ENCODE results near the gene FAM20B.

FAM20B gene

DNA sequence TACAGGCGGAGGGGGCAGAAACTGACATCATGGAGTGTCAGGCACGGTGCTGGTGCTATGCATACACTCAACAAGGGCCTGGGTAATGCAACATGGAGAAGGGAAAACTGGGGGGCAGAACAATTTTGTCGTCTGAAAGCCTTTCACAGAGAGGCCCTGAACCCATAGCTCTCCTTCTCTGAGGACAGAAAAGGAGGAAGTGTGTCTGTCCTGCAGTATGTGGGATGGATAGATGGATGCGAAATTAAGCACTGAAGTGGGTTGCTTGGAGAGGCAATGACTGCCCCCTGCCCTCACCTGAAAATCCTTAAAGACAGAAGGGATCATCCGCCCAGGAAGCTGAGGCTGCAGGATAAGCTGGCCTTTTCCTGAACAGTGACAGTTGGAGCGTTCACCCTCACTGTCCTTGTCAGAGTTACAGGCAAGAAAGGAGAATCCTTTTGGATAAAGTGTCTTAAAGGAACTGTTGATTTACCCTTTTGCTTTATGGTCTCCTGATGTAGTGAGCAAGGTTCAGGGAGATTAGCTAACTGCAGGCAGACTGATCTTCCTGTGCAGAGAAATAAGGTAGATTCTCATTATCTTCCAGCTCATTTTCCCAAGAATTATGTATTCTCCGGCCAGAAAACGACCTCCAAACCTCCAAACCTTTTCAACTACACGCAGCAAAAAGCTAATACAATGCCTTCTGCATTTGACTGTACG is 1.6 kb upstream of the FAM20B start:
- TF ChIP-seq, protein P1, sequence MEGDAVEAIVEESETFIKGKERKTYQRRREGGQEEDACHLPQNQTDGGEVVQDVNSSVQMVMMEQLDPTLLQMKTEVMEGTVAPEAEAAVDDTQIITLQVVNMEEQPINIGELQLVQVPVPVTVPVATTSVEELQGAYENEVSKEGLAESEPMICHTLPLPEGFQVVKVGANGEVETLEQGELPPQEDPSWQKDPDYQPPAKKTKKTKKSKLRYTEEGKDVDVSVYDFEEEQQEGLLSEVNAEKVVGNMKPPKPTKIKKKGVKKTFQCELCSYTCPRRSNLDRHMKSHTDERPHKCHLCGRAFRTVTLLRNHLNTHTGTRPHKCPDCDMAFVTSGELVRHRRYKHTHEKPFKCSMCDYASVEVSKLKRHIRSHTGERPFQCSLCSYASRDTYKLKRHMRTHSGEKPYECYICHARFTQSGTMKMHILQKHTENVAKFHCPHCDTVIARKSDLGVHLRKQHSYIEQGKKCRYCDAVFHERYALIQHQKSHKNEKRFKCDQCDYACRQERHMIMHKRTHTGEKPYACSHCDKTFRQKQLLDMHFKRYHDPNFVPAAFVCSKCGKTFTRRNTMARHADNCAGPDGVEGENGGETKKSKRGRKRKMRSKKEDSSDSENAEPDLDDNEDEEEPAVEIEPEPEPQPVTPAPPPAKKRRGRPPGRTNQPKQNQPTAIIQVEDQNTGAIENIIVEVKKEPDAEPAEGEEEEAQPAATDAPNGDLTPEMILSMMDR (conservative IDR thresholded peaks at IDR 0.05; ENCODE audit: low read length), result no peak
- TF ChIP-seq EZH2phosphoT487 (IDR thresholded peaks at IDR 0.05; ENCODE audit: borderline replicate concordance), result no peak
- H3K4me1 ChIP-seq (ENCODE audit: insufficient read depth, low read length, poor library complexity, severe bottlenecking), result peaks cover 26% of the 10 kb centered on the region
- H4K20me1 ChIP-seq (ENCODE audit: insufficient read depth, low read length, poor library complexity, severe bottlenecking), result peaks cover 15% of the 10 kb centered on the region
- no peak overlapping the region for H3K4me3 ChIP-seq (ENCODE audit: low read length, poor library complexity, severe bottlenecking)
- H3K36me3 ChIP-seq (ENCODE audit: insufficient read depth, low read length), result no peaks in the 10 kb centered on the region
- H3F3A ChIP-seq (ENCODE audit: low read depth), result no peaks in the 10 kb centered on the region
- H3K9ac ChIP-seq (ENCODE audit: low read depth, low read length, poor library complexity, severe bottlenecking), result no peak overlapping the region
- H3K79me2 ChIP-seq (ENCODE audit: insufficient read depth, low read length), result peaks cover 27% of the 10 kb centered on the region
- H3K4me2 ChIP-seq (ENCODE audit: low read depth, low read length, poor library complexity, severe bottlenecking), result no peak overlapping the region
- no peak overlapping the region for H2AFZ ChIP-seq (ENCODE audit: low read length)
- no peaks in the 10 kb centered on the region for H3K9me3 ChIP-seq (ENCODE audit: insufficient read depth, low read depth, low read length)
- no peaks in the 10 kb centered on the region for H3K9me2 ChIP-seq (replicated peaks; ENCODE audit: low read depth, low read length)
- H3K27me3 ChIP-seq (ENCODE audit: insufficient read depth, low read length, poor library complexity, severe bottlenecking), result no peaks in the 10 kb centered on the region

DNA sequence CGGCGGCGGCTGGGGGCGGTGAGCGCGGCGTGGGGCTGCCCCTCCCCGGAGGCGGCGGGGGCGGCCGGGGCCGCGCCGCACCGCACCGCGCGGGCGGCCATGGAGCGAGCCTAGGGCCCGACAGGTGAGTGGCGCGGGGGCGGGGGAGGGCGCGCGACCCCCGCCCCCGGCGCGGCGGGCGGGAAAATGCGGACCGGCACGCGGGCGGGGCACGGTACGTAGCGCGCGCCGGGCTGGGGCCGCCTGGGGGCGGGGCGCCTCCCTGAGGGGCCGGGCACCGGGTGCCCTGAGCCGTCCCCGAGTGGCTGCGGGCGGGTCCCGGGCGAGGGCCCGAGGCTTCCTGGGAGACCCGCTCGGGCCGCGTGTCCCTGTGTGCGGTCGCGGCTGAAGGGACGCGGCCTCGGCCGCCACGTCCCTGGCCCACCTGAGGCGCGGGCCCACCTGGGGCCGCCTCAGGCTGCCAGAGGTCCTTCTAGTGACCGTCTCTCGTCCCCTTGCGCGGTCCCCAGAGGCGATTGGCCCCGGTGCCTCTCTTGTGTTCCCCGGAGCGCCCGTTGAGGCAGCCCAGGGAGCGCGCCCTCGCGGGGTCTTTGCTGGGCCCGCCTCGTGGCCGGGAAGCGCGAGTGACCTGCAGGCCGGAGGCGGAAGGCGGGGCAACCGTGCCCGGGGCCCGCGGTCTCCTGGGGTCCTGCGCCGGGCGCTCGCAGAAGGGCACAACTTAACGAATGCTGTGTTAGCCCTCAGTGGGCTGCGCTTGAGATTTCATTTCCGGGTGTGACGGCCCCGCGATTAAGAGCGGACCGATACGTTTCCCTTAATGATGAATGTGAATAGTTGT is 500 bp downstream of the FAM20B start:
- Histone ChIP-seq H3F3A (ENCODE audit: low read depth) (0 out of 2 replicates have a peak, but pooled peaks cover 3% of the 10 kb centered on the region), H3K9ac (ENCODE audit: low read depth, low read length, poor library complexity, severe bottlenecking) (peak overlapping the region; percentile 88), H3K9me2 (replicated peaks; ENCODE audit: low read depth, low read length) (no peaks in the 10 kb centered on the region), H3K36me3 (ENCODE audit: insufficient read depth, low read length) (no peaks in the 10 kb centered on the region), H3K4me2 (ENCODE audit: low read depth, low read length, poor library complexity, severe bottlenecking) (peak overlapping the region; percentile 77), H3K4me3 (ENCODE audit: low read length, poor library complexity, severe bottlenecking) (peak overlapping the region; percentile 93), H3K4me1 (ENCODE audit: insufficient read depth, low read length, poor library complexity, severe bottlenecking) (peaks cover 47% of the 10 kb centered on the region), H3K9me3 (ENCODE audit: insufficient read depth, low read depth, low read length) (no peaks in the 10 kb centered on the region), H3K79me2 (ENCODE audit: insufficient read depth, low read length) (peaks cover 48% of the 10 kb centered on the region), H2AFZ (ENCODE audit: low read length) (peak overlapping the region; percentile 93), H3K27me3 (ENCODE audit: insufficient read depth, low read length, poor library complexity, severe bottlenecking) (no peaks in the 10 kb centered on the region), H4K20me1 (ENCODE audit: insufficient read depth, low read length, poor library complexity, severe bottlenecking) (peaks cover 29% of the 10 kb centered on the region)
- TF ChIP-seq EZH2phosphoT487 (IDR thresholded peaks at IDR 0.05; ENCODE audit: borderline replicate concordance), result no peak
- TF ChIP-seq, protein P1 (conservative IDR thresholded peaks at IDR 0.05; ENCODE audit: low read length), result no peak

DNA sequence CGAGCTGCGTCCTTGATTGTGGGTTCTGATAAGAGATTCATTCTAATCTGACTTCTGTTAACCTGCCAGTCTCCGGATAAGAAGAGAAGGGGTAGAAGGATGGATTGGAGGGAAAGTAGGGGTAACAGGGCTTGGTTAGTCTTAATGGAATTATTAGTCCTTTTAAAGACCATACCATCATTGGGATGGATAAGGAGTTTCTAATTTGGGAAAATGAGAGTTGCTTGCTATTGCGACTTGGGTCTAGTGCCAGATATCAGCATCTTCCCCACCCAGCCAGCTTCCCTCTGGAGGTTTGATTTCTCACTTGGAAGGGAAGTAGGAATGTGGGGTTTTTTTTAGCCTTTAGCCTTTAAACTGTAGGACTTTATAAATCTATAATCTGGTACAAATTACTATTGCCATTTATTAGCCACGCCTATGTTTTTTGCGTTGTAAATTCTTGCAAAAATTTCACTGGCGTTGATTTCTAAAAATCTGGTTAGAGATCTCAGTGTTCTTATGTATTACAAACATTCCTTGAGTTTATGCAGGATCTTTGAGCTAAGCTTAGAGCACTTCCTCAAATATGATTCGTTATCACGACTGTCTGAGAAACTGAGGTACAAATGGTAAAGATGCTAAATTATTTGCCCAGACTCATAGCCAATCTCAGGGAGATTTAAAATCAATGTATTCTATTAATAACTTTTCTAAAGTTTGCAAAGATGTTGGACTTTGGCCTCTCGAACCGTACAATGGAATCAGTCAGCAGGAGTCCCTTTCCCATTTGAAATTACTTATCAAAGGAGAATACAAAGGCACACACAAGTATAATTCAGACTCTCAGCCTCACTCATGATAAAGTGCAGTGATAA is 1.3 kb downstream of the FAM20B start:
- no peaks in the 10 kb centered on the region for H3K27me3 ChIP-seq (ENCODE audit: insufficient read depth, low read length, poor library complexity, severe bottlenecking)
- peaks cover 57% of the 10 kb centered on the region for H3K79me2 ChIP-seq (ENCODE audit: insufficient read depth, low read length)
- peak overlapping the region; percentile 88 for H3K9ac ChIP-seq (ENCODE audit: low read depth, low read length, poor library complexity, severe bottlenecking)
- TF ChIP-seq, protein P1 (conservative IDR thresholded peaks at IDR 0.05; ENCODE audit: low read length), result no peak
- TF ChIP-seq EZH2phosphoT487 (IDR thresholded peaks at IDR 0.05; ENCODE audit: borderline replicate concordance), result no peak
- peak overlapping the region; percentile 93 for H3K4me3 ChIP-seq (ENCODE audit: low read length, poor library complexity, severe bottlenecking)
- peak overlapping the region; percentile 93 for H2AFZ ChIP-seq (ENCODE audit: low read length)
- H3F3A ChIP-seq (ENCODE audit: low read depth), result 0 out of 2 replicates have a peak, but pooled peaks cover 3% of the 10 kb centered on the region
- H3K36me3 ChIP-seq (ENCODE audit: insufficient read depth, low read length), result no peaks in the 10 kb centered on the region
- H3K4me2 ChIP-seq (ENCODE audit: low read depth, low read length, poor library complexity, severe bottlenecking), result peak overlapping the region; percentile 77
- no peaks in the 10 kb centered on the region for H3K9me3 ChIP-seq (ENCODE audit: insufficient read depth, low read depth, low read length)
- H3K4me1 ChIP-seq (ENCODE audit: insufficient read depth, low read length, poor library complexity, severe bottlenecking), result peaks cover 56% of the 10 kb centered on the region
- H4K20me1 ChIP-seq (ENCODE audit: insufficient read depth, low read length, poor library complexity, severe bottlenecking), result peaks cover 38% of the 10 kb centered on the region
- no peaks in the 10 kb centered on the region for H3K9me2 ChIP-seq (replicated peaks; ENCODE audit: low read depth, low read length)
